HepG2 (cell line): ENCODE data around the gene SSPN. TPM values are rescaled to one million over a fixed set of nuclear protein-coding genes. Genes with fewer than 3 reads are reported as not detected.

Experiments
- CCAR2 ChIP-seq: fragments of 200-400 bp; formaldehyde crosslinking; optimal IDR thresholded peaks from 2 replicates; pipeline ENCODE3; 2018; ENCODE audit warnings: low read depth, mild to moderate bottlenecking, low read length, moderate library complexity
- DMAP1 ChIP-seq: IDR thresholded peaks from 2 replicates; pipeline ENCODE4 v1.6.1; 2016
- ETV5 ChIP-seq: IDR thresholded peaks from 2 replicates; pipeline ENCODE4 v1.6.1; 2018; ENCODE audit warnings: missing biosample characterization, missing genetic modification reagents, inconsistent platforms, borderline replicate concordance
- JUND ChIP-seq: sonication (generic); formaldehyde crosslinking; IDR thresholded peaks from 2 replicates; pipeline ENCODE4 v1.8.0; 2022; ENCODE audit warnings: mild to moderate bottlenecking, missing genetic modification reagents
- MAF1 ChIP-seq: sonication (generic); formaldehyde crosslinking; IDR thresholded peaks from 2 replicates; pipeline ENCODE4 v1.5.0; 2020; ENCODE audit warnings: missing genetic modification reagents, borderline replicate concordance
- MEF2D ChIP-seq: sonication (generic); formaldehyde crosslinking; IDR thresholded peaks from 2 replicates; pipeline ENCODE4 v1.5.1; 2020; ENCODE audit warnings: mild to moderate bottlenecking, missing genetic modification reagents
- MIXL1 ChIP-seq: IDR thresholded peaks from 2 replicates; pipeline ENCODE4 v1.6.1; 2016
- NFE2L1 ChIP-seq: sonication (generic); formaldehyde crosslinking; IDR thresholded peaks from 2 replicates; pipeline ENCODE4 v1.4.0; 2020; ENCODE audit warnings: missing genetic modification reagents, mild to moderate bottlenecking, borderline replicate concordance
- RBFOX2 ChIP-seq: fragments of 200-400 bp; formaldehyde crosslinking; IDR thresholded peaks from 2 replicates; pipeline ENCODE4 v1.6.1; 2017; ENCODE audit warnings: low read depth, mild to moderate bottlenecking, low read length
- ZBTB20 ChIP-seq: sonication (generic); formaldehyde crosslinking; IDR thresholded peaks from 2 replicates; pipeline ENCODE4 v1.8.1; 2023; ENCODE audit warnings: missing genetic modification reagents, low read depth, mild to moderate bottlenecking, borderline replicate concordance
- ZNF550 ChIP-seq: sonication (generic); formaldehyde crosslinking; IDR thresholded peaks from 2 replicates; pipeline ENCODE4 v1.4.0; 2020; ENCODE audit warnings: mild to moderate bottlenecking, missing genetic modification reagents, borderline replicate concordance
- ZNF570 ChIP-seq: sonication (generic); formaldehyde crosslinking; IDR thresholded peaks from 2 replicates; pipeline ENCODE4 v1.4.0; 2020; ENCODE audit warnings: mild to moderate bottlenecking, missing genetic modification reagents, borderline replicate concordance
- ZSCAN22 ChIP-seq: sonication (generic); formaldehyde crosslinking; IDR thresholded peaks from 2 replicates; pipeline ENCODE4 v1.4.0; 2020; ENCODE audit warnings: mild to moderate bottlenecking, missing genetic modification reagents
- polyA plus RNA-seq, 8 experiments: library from polyadenylated mRNA; depleted of rRNA in 3 of 8; stranded (reverse) in 7 of 8; unstranded in 1 of 8; fragments of >200 nt; fragmentation: Illumina TruSeq in 4 of 8; extraction: Trizol in 4 of 8; gene quantifications; 2 replicates each; pipeline versions ENCODE4 v1.2.1 to v1.2.3, GENCODE V29; 2011 to 2016; ENCODE audit warnings: low read depth in 4 of 8, missing spikeins in 1 of 8, mixed read lengths in 1 of 8; ENCODE audit not compliant: insufficient read depth in 1 of 8
- total RNA-seq, 5 experiments: library from RNA; depleted of rRNA; stranded (reverse); fragments of >200 nt; fragmentation: Illumina TruSeq; extraction: Trizol; gene quantifications; 2 replicates each; pipeline ENCODE4 v1.2.3, GENCODE V29; 2016; ENCODE audit warnings: low read depth in 1 of 5
- TF ChIP-seq, protein P1 (sequence below): sonication (generic); formaldehyde crosslinking; IDR thresholded peaks from 2 replicates; pipeline ENCODE4 v1.9.0; 2022; ENCODE audit warnings: low read depth, missing genetic modification reagents
- TF ChIP-seq, protein P2 (sequence below): sonication (generic); formaldehyde crosslinking; IDR thresholded peaks from 2 replicates; pipeline ENCODE4 v1.4.0; 2020; ENCODE audit warnings: missing genetic modification reagents
- TF ChIP-seq, protein P3 (sequence below): sonication (generic); formaldehyde crosslinking; IDR thresholded peaks from 2 replicates; pipeline ENCODE4 v1.4.0; 2020; ENCODE audit warnings: missing genetic modification reagents, mild to moderate bottlenecking, borderline replicate concordance
- TF ChIP-seq, protein P4 (sequence below): sonication (generic); formaldehyde crosslinking; IDR thresholded peaks from 2 replicates; pipeline ENCODE4 v1.4.0; 2020; ENCODE audit warnings: missing genetic modification reagents, borderline replicate concordance
- TF ChIP-seq, protein P5 (sequence below): sonication (generic); formaldehyde crosslinking; IDR thresholded peaks from 2 replicates; pipeline ENCODE4 v1.5.0; 2020; ENCODE audit warnings: mild to moderate bottlenecking, missing genetic modification reagents
- TF ChIP-seq, protein P6 (sequence below): sonication (generic); formaldehyde crosslinking; conservative IDR thresholded peaks from 2 replicates; pipeline ENCODE4 v1.5.0; 2020; ENCODE audit warnings: missing genetic modification reagents

Gene SSPN
- total and polyA plus RNA-seq, 2 of the 13 experiments (the other 11 are each of a cell fraction or from before 2014, with no cell fraction given), result not detected

DNA sequence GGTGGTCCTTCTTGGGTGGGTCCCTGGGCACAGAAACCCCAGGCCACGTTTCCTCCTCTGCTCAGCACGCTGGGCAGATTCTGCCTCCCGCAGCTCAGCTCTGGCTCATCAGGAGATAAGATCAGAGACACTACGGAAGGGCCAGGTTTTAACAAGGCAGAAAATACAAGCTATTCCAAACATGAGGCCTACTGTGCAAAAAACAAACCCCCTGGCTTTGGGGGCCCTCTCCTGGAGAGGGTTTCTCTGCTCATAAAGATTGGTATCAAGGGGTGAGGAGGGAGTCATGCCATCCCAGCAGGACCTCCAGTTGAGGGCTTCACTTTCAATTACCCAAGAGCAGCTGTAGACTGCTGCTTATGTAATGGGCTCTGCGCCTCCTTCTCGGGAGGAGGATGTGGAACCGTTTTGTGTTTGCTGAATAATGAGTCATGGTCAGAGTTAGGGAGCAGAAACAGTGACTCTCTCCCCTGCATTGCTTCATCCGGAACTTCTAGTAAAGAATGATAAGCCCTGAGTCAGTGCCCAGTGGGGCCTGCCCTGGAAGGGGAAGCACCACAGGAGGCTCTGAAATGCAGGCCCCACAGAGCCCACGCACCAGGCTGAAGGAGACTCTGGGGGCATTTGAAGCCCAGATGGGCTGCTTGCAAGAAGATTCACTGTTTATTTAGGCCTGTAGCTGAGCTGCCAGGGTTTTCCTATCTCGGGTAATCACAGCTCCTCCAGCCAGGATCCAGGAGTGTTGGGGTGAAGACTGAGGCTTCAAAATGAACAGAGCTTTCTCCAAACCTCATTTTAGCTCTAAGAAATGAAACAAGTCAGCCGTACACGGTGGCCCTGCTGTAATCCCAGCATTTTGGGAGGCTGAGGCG, 79.3 kb downstream of the SSPN start (continued):
- TF ChIP-seq, protein P1, sequence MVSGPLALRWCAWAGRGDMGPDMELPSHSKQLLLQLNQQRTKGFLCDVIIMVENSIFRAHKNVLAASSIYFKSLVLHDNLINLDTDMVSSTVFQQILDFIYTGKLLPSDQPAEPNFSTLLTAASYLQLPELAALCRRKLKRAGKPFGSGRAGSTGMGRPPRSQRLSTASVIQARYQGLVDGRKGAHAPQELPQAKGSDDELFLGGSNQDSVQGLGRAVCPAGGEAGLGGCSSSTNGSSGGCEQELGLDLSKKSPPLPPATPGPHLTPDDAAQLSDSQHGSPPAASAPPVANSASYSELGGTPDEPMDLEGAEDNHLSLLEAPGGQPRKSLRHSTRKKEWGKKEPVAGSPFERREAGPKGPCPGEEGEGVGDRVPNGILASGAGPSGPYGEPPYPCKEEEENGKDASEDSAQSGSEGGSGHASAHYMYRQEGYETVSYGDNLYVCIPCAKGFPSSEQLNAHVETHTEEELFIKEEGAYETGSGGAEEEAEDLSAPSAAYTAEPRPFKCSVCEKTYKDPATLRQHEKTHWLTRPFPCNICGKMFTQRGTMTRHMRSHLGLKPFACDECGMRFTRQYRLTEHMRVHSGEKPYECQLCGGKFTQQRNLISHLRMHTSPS (CRISPR knock-in tag), result peak; percentile 69; the same call in 1 of the 2 replicates
- TF ChIP-seq, protein P2, sequence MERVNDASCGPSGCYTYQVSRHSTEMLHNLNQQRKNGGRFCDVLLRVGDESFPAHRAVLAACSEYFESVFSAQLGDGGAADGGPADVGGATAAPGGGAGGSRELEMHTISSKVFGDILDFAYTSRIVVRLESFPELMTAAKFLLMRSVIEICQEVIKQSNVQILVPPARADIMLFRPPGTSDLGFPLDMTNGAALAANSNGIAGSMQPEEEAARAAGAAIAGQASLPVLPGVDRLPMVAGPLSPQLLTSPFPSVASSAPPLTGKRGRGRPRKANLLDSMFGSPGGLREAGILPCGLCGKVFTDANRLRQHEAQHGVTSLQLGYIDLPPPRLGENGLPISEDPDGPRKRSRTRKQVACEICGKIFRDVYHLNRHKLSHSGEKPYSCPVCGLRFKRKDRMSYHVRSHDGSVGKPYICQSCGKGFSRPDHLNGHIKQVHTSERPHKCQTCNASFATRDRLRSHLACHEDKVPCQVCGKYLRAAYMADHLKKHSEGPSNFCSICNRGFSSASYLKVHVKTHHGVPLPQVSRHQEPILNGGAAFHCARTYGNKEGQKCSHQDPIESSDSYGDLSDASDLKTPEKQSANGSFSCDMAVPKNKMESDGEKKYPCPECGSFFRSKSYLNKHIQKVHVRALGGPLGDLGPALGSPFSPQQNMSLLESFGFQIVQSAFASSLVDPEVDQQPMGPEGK (CRISPR knock-in tag), result peak; percentile 52; the same call in 1 of the 2 replicates
- TF ChIP-seq DMAP1 (CRISPR knock-in tag) (no peak), RBFOX2 (no peak), JUND (CRISPR knock-in tag) (peak; percentile 99), MEF2D (CRISPR knock-in tag) (peak; percentile 75; the same call in 1 of the 2 replicates), ZNF570 (CRISPR knock-in tag) (no peak), ZNF550 (CRISPR knock-in tag) (no peak), CCAR2 (no peak), ZSCAN22 (no peak), MAF1 (no peak), ETV5 (CRISPR knock-in tag) (peak; percentile 97), NFE2L1 (CRISPR knock-in tag) (no peak), ZBTB20 (CRISPR knock-in tag) (0 out of 2 replicates have a peak, but pooled peaks have one; percentile 71), MIXL1 (CRISPR knock-in tag) (peak; percentile 85; the same call in 1 of the 2 replicates)
- TF ChIP-seq, protein P3, sequence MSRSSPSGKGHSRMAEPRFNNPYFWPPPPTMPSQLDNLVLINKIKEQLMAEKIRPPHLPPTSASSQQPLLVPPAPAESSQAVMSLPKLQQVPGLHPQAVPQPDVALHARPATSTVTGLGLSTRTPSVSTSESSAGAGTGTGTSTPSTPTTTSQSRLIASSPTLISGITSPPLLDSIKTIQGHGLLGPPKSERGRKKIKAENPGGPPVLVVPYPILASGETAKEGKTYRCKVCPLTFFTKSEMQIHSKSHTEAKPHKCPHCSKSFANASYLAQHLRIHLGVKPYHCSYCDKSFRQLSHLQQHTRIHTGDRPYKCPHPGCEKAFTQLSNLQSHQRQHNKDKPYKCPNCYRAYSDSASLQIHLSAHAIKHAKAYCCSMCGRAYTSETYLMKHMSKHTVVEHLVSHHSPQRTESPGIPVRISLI (CRISPR knock-in tag), result no peak
- TF ChIP-seq, protein P4, sequence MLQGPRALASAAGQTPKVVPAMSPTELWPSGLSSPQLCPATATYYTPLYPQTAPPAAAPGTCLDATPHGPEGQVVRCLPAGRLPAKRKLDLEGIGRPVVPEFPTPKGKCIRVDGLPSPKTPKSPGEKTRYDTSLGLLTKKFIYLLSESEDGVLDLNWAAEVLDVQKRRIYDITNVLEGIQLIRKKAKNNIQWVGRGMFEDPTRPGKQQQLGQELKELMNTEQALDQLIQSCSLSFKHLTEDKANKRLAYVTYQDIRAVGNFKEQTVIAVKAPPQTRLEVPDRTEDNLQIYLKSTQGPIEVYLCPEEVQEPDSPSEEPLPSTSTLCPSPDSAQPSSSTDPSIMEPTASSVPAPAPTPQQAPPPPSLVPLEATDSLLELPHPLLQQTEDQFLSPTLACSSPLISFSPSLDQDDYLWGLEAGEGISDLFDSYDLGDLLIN (CRISPR knock-in tag), result no peak
- TF ChIP-seq, protein P5, sequence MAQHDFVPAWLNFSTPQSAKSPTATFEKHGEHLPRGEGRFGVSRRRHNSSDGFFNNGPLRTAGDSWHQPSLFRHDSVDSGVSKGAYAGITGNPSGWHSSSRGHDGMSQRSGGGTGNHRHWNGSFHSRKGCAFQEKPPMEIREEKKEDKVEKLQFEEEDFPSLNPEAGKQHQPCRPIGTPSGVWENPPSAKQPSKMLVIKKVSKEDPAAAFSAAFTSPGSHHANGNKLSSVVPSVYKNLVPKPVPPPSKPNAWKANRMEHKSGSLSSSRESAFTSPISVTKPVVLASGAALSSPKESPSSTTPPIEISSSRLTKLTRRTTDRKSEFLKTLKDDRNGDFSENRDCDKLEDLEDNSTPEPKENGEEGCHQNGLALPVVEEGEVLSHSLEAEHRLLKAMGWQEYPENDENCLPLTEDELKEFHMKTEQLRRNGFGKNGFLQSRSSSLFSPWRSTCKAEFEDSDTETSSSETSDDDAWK (CRISPR knock-in tag), result no peak
- TF ChIP-seq, protein P6, sequence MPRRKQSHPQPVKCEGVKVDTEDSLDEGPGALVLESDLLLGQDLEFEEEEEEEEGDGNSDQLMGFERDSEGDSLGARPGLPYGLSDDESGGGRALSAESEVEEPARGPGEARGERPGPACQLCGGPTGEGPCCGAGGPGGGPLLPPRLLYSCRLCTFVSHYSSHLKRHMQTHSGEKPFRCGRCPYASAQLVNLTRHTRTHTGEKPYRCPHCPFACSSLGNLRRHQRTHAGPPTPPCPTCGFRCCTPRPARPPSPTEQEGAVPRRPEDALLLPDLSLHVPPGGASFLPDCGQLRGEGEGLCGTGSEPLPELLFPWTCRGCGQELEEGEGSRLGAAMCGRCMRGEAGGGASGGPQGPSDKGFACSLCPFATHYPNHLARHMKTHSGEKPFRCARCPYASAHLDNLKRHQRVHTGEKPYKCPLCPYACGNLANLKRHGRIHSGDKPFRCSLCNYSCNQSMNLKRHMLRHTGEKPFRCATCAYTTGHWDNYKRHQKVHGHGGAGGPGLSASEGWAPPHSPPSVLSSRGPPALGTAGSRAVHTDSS, result no peak
